Kidney epithelial cell (primary cell): ENCODE measurements around the gene POLR3K. TPM values are rescaled to one million over a fixed set of nuclear protein-coding genes. Genes with fewer than 3 reads are reported as not detected.

Experiments
- DNase-seq: peaks from one replicate; pipeline ENCODE4 v3.0.0-alpha.2; 2010; ENCODE audit warnings: low read depth
- H3K27me3 ChIP-seq: 2 replicates; pipeline ENCODE4 v1.6.0; 2011; ENCODE audit warnings: low read length; ENCODE audit not compliant: control insufficient read depth, insufficient read depth
- H3K36me3 ChIP-seq: 2 replicates; pipeline ENCODE4 v1.5.1; 2011; ENCODE audit warnings: low read length; ENCODE audit not compliant: control insufficient read depth, insufficient read depth
- H3K4me3 ChIP-seq: 2 replicates; pipeline ENCODE4 v1.5.1; 2011; ENCODE audit warnings: low read depth, mild to moderate bottlenecking, control low read depth, low read length
- total RNA-seq: library from RNA; depleted of rRNA; stranded (reverse); fragments of >200 nt; gene quantifications from 2 replicates; pipeline ENCODE4 v1.2.3, GENCODE V29; 2015
- TF ChIP-seq, protein P1 (sequence below): IDR thresholded peaks from 2 replicates; pipeline ENCODE4 v1.5.1; 2011; ENCODE audit warnings: mild to moderate bottlenecking, moderate library complexity, low read length, control low read depth, inconsistent platforms; ENCODE audit not compliant: insufficient read depth, poor library complexity, severe bottlenecking

POLR3K gene
- total RNA-seq, 1 donor from 2014 or later: 5.5 TPM

DNA sequence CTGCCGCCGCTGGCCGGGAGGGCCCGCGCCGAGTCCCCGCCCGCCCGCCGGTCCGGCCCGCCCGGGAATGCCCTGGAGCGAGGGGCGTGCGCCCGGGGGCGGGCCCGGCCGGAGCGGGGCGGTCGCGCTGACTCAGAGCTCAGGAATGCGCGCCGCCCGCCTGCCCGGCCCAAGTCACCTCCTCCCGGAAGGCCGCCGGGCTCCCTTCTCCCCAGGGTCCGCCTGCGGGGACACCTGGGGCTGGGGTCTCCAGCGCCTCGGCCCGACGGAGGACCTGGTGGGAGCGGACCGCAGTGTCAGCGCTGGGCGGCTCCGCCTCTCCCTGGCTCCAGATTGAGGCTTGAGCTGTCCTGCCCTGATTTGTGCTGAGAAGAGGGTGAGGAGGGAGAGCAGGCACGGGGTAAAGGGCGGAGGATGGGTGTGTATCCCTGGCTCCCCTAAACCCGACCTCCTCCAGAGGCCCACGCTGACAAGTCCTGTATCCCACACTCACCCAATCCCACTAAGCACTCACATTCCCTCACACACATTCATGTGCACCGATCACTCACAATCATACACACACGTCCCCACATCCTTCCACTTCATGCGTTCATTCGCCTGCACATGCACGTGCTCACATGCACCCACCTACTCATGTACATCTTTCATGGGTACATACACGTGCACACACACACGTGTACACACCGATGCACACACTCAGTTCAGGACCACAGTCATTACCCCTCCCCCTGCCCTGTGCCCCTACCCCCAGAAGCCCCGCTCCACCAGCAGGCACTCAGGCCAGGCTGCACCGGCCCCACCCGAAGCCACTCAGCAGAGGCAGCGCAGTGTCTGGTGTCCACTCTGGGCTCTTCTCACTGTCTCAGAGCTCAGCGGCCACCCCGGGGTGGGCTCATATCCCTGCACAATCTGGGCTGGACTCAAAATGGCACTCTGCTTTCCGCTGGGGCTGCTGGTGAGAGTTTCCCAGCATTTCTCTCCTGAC, 19.4 kb upstream of the POLR3K start, which contains the start of gene RHBDF1:
TSS of gene RHBDF1 (minus strand) at position 71 of the 988 bp plus-strand sequence. CDS start 7,616 bp downstream, outside the sequence.
- DNase-seq: no peak
- H3K4me3 ChIP-seq: peak within 1 kb of the TSS; percentile 58
- H3K36me3 ChIP-seq: no peaks in the 10 kb centered on the region
- H3K27me3 ChIP-seq: no peaks in the 10 kb centered on the region
- TF ChIP-seq, protein P1, sequence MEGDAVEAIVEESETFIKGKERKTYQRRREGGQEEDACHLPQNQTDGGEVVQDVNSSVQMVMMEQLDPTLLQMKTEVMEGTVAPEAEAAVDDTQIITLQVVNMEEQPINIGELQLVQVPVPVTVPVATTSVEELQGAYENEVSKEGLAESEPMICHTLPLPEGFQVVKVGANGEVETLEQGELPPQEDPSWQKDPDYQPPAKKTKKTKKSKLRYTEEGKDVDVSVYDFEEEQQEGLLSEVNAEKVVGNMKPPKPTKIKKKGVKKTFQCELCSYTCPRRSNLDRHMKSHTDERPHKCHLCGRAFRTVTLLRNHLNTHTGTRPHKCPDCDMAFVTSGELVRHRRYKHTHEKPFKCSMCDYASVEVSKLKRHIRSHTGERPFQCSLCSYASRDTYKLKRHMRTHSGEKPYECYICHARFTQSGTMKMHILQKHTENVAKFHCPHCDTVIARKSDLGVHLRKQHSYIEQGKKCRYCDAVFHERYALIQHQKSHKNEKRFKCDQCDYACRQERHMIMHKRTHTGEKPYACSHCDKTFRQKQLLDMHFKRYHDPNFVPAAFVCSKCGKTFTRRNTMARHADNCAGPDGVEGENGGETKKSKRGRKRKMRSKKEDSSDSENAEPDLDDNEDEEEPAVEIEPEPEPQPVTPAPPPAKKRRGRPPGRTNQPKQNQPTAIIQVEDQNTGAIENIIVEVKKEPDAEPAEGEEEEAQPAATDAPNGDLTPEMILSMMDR: no peak

GRCh38 chr16:71540-72401, 18.4 kb upstream of the POLR3K start:
- no peaks in the 10 kb centered on the region for H3K27me3 ChIP-seq
- H3K36me3 ChIP-seq: no peaks in the 10 kb centered on the region
- no peak for DNase-seq

DNA sequence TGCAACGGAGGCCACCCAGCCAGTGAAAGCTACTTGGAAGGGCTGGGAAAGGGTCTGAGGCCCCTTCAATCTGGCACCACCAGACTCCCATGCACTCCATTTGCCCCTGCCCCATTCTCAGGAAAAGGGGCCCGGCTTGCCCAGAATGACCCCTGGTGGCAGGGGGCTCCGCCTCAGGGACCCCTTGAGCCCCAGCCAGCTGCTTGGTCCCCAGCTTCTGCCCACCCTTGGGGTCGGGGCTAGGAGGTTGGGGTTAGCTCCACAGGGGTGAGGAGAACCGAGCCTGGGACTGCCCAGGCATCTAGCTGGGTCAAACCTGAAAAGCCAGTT, 17.8 kb upstream of the POLR3K start:
- Histone ChIP-seq H3K27me3 (no peaks in the 10 kb centered on the region), H3K4me3 (peak overlapping the region; percentile 58), H3K36me3 (no peaks in the 10 kb centered on the region)
- TF ChIP-seq, protein P1: no peak
- no peak for DNase-seq

More at GRCh38 chr16:71540-72401, 18.4 kb upstream of the POLR3K start:
- peak overlapping the region; percentile 58 for H3K4me3 ChIP-seq
- TF ChIP-seq, protein P1: no peak

DNA sequence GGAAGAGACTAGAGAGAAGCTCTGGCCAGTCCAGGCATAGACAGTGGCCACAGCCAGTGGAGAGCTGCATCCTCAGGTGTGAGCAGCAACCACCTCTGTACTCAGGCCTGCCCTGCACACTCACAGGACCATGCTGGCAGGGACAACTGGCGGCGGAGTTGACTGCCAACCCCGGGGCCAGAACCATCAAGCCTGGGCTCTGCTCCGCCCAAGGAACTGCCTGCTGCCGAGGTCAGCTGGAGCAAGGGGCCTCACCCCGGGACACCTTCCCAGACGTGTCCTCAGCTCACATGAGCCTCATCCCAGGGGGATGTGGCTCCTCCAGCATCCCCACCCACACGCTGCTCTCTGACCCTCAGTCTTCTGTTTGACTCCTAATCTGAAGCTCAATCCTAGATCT, 15.8 kb upstream of the POLR3K start:
- no peaks in the 10 kb centered on the region for H3K27me3 ChIP-seq
- DNase-seq: no peak
- H3K4me3 ChIP-seq: no peak overlapping the region
- H3K36me3 ChIP-seq: no peaks in the 10 kb centered on the region
- TF ChIP-seq, protein P1: no peak

DNA sequence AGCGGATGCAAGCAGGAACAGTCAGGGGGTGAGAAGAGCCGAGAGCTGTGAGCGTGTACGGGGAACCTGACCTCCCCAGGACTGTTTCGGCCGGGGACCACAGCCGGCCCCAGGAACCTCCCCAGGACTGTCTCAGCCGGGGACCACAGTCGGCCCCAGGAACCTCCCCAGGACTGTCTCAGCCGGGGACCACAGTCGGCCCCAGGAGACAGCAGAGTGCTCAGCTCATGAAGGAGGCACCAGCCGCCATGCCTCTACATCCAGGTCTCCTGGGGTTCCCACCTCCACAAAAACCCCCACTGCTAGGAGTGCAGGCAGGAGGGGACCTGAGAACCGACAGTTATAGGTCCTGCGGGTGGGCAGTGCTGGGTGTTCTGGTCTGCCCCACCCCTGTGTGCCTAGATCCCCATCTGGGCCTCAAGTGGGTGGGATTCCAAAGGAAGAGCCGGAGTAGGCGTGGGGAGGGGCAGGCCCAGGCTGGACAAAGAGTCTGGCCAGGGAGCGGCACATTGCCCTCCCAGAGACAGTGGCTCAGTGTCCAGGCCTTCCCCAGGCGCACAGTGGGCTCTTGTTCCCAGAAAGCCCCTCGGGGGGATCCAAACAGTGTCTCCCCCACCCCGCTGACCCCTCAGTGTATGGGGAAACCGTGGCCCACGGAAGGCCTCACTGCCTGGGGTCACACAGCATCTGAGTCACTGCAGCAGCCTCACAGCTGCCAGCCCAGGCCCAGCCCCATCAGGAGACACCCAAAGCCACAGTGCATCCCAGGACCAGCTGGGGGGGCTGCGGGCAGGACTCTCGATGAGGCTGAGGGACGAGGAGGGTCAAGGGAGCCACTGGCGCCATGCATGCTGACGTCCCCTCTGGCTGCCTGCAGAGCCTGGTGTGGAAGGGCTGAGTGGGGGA, 14.7 kb upstream of the POLR3K start:
- no peaks in the 10 kb centered on the region for H3K36me3 ChIP-seq
- H3K27me3 ChIP-seq: no peaks in the 10 kb centered on the region
- no peak for DNase-seq
- TF ChIP-seq, protein P1: no peak
- H3K4me3 ChIP-seq: no peak overlapping the region
